ENCODE data around the gene POLE.

POLE gene

DNA sequence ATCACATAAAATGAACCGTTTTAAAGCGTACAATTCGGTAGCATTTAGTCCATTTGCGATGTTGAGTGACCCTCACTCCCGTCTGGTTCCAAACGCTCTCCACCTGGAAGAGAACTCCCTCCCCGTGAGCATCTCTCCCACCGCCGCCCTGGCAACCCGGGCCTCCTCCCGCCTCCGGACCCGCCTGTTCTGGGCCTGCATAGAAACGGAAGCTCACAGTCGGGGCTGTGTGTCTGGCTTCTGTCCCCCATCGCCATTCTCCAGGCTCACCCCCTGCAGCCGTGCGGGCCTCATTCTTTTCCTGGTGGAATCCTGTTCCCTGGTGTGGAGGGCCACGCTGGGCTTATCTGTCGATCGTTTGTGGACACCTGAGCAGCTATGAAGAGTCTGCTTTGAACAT is 94.1 kb downstream of the POLE start:
- DNase-seq, result no peak

DNA sequence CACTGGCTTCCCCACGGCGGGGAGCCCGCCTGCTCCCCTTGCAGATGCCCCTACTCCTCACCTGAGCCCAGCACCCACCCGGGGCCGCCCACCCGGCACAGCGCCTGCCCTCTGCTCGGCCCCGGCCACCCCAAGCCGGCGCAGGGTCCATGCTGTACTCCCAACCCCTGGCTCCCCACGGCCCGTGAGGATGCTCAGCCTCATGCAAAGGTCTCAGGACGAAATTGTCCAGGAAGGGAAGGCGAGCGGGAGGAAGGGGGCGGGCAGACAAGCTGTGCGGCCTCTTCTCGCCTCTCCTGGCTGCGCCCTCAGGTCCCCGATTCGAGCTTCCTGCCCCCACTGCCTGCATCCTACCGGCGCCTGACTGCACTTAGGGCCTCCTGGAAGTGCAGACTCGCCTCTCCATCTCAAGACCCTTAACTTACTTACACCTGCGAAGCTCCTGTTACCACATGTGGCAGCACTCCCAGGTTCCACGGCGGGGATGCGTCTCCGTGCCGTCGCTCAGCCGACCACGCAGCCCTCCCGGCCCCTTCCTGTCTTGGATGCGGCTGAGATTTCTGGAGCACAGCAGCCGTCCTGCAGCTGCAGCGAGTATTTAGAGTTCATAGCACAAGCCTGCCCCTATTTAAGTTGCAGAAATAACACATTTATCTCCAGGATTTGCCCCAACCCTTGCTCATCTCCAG is 94.7 kb downstream of the POLE start:
- no peak for DNase-seq

DNA sequence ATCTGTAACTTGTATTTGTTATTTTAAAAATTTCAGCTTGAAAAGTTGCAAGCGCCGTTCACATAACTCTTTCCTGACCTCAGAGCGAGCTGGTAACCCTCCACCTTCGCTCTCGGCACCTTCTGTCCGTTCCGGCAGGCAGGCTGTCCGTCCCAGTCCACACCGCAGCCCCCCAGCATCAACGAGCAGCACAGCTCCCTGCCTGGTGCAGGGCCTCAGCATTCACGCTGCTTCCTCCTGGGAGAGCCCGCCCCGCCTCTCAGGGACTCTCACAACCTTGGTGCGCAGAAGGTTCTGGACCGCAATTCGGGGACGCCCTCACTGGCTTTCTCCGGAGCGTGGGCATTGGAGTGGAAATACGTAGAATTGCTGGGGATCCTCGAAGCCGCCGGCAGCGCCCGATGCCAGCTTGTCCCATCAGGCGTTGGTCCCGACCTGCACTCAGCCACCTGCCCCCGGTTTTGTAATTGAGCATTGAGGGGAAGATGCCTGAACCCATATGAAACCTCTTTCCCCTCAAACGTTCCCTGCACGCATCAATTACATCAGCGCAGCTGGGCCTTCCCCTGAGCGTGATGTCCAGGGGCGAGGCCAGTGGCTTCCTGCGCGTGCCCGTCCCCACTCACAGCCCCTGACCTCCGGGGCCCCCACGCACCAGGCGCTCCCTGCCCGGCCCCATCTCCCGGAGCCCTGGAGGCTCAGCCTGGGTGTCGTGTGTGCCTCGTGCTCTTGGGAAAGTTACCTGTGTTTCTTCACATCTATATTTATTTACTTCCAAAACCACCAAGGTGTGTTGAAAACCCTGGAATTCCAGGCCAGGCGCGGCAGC is 95.8 kb downstream of the POLE start:
- no peak for DNase-seq

DNA sequence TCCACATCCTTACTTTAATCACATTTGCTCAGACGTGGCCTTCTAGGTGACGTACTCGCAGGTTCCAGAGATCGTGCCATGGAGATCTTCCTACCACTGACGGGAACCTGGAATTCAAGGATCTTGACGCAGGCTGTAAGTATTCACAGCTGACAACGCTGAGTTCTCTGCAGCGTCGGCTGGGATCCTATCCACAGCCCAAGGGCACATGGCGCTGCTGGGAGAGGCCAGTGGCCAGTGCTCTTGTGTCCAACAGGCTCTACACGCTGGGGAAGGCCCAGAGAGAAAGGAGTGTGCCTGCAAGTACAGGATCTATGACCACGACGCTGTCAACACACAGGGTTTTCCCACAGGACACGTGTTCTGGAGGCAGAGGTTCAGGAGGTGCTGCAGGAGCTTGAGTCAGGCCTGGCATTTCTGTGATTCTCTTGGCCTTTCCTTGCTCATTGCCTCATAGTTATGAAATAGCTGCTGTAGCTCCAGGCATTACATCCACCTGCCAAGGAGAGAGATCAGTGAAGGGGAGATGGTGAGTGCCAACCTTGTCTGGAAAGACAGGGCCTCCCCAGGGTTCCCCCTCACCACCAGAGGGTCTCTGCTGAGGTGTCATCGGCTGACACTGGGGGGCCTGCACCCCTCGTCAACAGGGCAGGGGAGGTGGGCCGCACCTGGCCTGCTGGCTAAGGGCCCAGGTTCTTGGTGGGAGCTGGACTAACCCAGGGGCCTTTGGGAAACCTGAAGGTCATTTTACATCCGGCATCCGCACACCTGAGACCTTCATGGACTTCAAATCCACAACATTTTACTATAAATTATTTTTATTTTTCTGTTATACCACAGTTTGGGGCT is 98.1 kb downstream of the POLE start:
- no peak for DNase-seq

DNA sequence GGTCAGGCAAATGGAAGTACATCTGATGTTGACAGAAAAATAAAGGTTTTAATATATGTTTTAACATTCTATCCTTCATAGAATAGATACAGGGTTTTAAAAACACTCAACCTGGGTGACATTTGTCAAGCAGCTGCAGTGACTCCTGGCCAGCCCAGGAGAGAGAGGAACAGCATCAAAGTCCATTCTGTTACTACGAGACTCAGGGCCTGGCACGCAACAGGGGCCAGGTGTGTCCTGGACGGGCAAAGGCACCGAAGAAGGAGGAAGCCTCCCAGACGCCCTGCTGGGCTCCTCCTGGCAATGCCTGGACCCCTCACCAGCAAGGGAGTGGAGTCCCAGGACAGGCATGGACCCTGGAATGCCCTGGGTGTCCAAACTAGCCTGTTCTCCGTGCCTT is 98.8 kb downstream of the POLE start:
- DNase-seq, result no peak

DNA sequence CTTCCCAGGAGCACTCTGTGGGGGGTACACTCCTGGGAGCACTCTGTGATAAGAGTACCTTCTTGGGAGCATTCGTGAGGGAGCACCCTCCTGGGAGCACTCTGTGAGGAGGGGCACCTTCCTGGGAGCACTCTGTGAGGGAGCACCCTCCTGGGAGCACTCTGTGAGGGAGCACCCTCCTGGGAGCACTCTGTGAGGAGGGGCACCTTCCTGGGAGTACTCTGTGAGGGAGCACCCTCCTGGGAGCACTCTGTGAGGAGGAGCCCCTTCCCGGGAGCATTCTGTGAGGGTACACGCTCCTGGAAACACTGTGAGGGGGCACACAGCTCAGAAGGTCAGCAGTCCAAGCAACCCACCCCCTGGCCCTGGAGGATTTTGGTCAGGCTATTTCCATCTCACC is 99.4 kb downstream of the POLE start:
- DNase-seq, result no peak

DNA sequence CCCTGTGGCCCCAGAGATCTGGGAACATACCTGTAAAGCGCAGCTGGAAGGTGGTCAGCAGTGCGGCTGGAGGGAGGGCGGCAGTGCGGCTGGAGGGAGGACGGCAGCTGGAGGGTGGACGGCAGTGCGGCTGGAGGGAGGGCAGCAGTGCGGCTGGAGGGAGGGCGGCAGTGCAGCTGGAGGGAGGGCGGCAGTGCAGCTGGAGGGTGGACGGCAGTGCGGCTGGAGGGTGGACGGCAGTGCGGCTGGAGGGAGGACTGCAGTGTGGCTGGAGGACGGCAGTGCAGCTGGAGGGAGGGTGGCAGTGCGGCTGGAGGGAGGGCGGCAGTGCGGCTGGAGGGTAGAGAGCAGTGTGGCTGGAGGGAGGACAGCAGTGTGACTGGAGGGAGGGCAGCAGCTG is 100.2 kb downstream of the POLE start:
- no peak for DNase-seq

DNA sequence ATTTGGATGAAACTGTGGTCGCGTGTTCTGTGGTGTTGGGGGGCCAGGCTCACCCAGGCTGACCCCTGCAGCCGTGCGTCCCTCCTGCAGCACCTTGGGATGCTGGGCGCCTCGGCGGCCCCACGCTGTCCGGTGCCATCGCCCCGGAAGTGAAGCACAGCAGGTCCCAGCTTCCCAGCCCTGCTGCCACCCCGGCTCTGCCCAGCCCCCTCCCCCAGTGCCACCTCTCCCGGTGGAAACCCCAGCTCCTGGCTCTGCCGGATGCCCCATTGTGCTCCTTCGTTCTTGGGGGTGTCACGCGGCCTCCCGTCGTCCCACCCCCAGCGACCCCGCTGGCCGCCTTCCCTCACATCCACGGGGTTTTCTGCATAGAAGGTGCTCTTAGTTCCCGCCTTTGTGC is 102.0 kb downstream of the POLE start:
- no peak for DNase-seq

DNA sequence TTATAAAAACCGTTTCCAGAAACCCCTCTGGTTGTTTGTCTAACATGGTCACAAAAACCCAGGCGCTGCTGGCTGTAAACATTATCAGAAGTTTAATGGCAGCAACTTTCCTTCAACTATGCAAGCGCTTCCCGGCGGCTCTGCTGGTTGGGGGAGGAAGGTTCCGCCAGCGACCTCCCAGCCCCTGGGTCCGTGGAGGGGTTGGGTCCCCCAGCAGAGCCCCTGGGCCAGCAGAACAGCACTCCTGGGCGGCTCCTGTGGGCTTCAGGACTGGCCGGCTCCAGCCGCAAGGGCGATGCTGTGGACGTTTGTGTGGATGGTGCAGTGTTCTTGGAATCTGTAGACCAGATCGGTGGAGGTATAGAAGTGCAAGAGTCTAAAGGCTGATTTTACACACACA is 102.7 kb downstream of the POLE start:
- no peak for DNase-seq

DNA sequence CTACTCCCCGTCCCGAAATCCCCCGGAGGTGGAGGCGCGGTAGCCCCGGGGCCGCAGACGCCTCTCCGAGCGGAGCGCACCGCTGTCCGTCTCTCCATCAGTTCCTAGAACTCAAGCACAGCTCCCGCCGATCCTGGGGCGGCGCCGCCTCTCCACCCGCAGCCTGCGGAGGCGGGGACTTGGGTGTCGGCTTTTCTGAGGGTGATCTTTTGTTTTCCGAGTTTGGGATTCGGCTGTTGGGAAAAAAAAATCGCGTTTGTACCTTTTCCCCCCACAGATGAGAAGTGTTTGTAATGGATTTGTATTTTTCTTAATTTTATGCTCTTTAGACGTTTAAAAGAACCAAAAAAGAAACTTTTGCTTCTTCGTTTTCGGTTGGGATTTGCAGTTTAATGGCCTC is 103.4 kb downstream of the POLE start:
- DNase-seq, result no peak

DNA sequence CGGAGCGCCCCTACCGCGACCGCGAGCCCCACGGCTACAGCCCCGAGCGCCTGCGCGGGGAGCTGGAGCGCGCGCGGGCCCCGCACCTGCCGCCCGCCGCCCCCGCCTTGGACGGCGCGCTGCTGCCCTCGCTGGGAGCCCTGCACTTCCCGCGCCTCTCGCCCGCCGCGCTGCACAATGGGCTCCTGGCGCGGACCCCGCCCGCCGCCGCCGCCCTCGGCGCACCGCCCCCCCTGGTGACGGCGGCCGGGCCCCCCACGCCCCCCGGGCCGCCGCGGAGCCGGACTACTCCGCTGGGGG is 103.8 kb downstream of the POLE start:
- no peak for DNase-seq

DNA sequence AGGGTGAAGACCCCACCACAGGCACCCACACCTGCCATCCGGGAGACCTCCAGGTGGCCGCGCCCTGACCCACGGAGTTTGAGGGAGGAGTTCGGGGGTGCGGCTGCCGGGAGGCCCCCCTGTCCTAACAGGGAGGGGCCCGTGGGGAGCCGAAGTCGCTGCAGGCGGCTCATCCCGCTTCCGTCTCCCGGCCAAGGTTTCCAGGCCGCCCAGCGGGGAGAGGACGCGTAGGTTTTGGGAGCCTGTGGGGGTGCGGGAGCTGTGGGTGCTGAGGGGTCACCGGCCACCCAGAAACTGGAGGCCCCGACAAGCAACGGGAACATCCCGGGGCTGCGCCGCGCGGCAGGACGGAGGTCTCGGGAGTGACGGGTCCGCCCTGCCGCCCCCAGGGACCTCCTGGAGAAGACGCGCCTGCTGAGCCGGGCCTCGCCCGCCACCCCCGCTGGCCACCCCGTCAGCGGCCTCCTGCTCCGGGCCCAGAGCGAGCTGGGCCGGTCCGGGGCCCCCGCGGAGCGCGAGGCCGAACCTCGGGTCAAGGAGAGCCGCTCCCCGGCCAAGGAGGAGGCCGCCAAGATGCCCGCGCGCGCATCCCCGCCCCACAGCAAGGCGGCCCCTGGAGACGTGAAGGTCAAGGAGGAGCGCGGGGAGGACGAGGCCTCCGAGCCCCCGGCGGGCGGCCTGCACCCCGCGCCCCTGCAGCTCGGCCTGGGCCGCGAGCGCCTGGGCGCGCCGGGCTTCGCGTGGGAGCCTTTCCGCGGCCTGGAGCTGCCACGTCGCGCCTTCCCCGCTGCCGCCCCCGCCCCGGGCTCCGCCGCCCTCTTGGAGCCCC is 104.3 kb downstream of the POLE start:
- DNase-seq, result no peak

DNA sequence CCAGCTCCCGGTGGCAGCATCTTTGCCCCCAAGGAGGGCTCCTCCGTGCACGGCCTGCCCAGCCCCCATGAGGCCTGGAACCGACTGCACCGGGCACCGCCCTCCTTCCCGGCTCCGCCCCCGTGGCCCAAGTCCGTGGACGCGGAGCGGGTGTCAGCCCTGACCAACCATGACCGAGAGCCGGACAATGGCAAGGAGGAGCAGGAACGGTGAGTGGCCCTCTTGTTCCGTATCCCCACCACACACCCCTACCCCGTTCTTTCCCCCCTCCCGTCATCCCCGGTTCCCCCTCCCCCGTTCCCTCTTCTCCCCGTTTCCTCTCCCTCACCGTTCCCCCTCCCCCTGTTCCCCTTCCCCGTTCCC is 105.1 kb downstream of the POLE start:
- DNase-seq, result no peak

DNA sequence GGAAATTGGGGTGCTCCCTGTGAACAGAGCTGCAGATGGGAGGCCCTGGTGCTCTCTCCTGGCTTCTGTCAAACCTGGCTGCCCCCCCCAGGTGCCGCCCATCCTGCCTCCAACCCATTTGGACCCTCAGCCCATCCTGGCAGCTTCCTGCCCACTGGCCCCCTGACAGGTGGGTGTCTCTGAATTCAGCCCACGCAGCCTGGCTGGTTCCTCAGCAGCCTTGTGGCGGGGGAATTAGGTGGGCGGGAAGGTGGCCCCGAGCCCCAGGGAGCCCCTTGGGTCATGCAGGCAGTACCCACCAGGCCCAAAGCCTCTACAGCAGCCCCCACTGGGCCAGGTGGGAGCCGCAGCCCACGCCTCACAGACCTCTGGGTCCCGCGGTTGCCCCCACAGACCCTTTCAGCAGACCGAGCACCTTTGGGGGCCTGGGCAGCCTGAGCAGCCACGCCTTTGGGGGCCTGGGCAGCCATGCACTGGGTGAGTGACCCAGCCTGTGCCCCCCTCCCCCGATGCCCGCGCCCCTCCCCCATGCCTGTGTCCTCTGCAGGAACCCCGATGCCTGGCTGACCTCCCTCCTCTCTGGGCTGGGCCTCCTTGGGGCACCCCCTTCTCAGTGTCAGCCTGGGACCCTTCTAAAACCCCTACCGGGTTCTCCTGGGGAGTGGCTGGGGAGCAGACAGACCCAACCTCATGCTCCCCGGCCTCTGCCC is 105.6 kb downstream of the POLE start:
- DNase-seq, result no peak

DNA sequence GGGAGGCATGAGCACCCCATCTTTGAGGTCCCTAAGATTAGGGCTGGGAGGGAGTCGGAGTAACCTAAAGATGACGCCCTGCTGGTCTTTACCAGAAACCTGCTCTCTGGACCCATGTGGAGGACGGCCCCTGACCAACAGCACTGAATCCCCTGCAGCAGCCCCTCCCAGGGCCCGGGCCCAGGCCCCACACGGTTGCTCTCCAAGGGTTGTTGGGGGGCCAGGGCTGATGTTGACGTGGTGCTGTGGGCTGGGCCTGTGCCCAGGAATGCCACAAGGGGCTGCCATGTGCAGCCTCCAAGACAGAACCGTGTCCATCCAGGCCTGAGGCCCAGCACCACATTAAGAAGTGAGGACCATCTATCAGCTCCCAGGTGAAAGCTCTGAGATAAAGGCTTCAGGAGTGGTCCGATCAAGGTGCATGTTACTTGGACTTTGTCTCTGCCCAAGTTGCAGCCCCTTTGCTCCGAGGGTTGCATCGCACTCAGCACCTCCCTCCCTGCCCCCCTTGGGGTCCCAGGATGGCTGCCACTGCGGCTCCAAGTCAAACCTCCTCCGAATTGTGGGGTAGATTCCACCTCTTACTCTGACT is 106.3 kb downstream of the POLE start:
- no peak for DNase-seq

DNA sequence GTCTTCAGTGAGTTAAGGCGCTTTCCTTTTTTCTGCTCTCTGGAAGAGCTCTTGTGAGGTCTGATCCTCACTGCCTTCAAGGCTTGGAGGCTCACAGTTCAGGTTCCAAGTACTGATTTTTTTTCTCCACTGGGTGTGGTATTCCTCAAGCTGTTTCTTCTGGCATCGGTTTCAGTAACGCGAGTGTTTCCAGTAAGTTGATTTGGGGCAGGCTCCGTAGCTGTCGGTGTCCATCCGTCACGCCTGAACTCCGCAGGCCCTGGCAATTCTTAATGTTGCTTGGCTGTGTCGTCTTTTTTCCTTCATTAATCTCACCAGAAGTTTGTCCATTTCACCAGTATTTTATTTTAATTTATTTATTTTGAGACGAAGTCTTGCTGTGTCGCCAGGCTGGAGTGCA is 107.4 kb downstream of the POLE start:
- DNase-seq, result no peak

DNA sequence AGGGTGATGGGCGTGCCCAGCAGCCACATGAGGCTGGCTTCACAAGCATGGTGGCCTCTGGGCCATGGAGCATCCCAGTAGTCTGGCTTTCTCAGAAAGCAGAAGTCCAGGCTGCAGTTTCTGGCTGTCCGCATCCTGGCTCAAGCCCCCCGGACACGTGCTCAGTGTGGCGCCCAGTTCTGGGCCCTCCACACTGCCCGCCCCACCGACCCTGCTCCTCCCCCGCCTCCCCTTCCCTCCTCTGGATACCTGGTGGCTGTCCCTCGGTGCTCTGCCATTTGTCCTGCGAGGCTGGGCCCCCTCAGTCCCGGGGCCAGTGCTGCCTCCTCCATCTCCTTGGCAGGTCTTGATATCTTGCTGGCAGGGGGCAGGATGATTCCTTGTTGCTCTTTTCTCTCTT is 108.3 kb downstream of the POLE start:
- no peak for DNase-seq

DNA sequence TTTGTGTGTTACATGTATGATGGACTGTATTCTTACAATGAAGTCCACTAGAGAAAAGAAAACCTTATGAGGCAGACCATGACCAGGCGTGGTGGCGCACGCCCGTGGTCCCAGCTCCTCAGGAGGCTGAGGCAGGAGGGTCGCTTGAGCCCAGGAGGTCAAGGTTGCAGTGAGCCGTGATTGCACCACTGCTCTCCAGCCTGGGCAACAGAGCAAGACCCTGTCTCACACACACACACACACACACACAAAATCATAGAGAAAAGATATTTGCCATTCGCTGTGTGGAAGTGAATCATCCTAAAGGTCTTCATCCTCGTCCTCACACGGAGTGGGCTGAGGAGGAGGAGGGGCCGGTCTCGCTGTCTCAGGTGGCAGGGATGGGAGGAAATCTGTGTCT is 109.0 kb downstream of the POLE start:
- no peak for DNase-seq

DNA sequence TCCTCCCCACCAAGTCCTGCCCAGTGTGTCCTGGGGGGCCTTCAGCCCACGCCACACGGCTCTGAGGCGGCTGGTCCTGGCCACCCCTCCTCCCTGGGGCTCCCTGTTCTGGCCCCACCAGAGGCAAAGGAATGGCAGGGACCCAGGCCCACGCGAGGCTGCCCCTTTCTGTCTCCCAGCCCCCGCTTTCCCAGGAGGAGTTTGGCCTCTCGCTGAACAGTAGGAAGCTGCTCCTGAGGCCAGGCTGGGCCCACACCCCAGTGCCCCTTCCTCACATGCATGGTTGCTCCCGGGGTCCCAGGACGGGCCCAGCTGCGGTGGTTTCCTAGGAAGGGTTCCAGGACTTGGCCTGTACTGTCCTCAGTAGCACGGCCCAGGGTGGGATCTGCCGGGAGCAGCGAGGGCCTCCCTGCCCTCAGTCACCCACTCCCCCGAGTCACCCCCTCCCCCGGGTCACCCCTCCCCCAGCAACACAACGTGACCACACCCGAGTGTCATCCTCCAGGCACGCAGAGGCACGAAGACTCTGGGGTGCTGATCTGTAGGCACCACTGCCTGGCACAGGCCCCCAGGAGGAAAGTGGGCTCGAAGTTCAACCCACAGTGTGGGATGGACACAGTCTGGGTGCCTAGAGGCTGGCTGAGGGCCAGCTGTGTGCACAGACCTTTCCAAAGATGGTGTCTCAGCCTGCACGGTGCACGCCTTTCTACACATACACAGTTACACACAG is 109.8 kb downstream of the POLE start:
- no peak for DNase-seq

DNA sequence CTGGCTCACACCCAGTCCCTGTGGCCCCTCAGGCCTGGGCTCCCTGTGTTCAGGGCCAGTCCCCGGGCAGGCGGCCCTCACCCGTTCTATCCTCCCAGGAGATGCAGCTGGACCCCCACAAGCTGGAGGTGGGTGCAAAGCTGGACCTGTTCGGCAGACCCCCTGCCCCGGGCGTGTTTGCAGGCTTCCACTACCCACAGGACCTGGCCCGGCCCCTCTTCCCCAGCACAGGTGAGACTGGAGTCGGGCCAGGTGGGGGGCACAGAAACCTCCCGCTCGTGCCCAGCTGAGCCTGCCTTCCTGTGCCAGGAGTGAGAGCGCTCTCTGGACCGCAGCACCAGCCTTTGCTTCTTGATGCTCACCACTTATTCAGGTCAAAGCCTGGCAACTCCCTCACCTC is 110.4 kb downstream of the POLE start:
- DNase-seq, result no peak

DNA sequence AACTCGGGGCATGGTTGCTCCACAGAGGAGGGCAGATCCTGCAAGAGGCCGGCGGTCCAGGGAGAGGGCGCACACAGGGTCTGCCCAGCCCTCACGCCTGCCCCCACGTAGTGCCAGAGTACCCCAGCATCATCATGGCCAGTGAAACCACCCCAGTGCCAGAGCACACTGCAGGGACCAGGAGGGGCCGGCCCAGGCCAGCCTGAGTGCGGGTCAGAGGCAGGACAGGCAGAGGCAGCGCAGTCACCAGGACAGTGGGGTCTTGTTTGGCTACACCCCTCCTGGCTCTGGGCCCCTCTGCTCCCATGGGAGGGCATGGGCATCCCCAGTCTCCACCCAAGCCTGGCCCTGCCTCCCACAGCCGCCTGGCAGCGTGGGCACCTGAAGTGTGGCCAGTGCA is 111.5 kb downstream of the POLE start:
- no peak for DNase-seq
